ENCODE measurements around the gene RBM25.
"Not testable (repeated sequence)": the region's sequence is repeated elsewhere in the genome, so short reads cannot be mapped to it uniquely, and the experiment has no call there.

Gene RBM25

GRCh38 chr14:73058224-73058921 is at the start of gene RBM25:
Gene RBM25 (plus strand): TSS chr14:73058534. CDS start chr14:73071642, 13,108 bp downstream.
- Histone ChIP-seq H3K27ac (ENCODE audit: low read length) (peak within 1 kb of the TSS; percentile 95), H3K27me3 (ENCODE audit: low read depth, low read length) (no peaks in the 10 kb centered on the region), H3K4me1 (ENCODE audit: control insufficient read depth in 1 of 2, insufficient read depth in 2 of 2, low read length in 2 of 2) (peaks cover 3 to 33% of the 10 kb centered on the region in 2 donors)

GRCh38 chr14:73011189-73011588 is 47.1 kb upstream of the RBM25 start:
- H3K27me3 ChIP-seq (ENCODE audit: low read depth, low read length); H3K36me3 ChIP-seq (ENCODE audit: control insufficient read depth in 1 of 2, insufficient read depth in 2 of 2, low read length in 2 of 2); H3K9me3 ChIP-seq (ENCODE audit: control insufficient read depth in 1 of 2, low read length in 2 of 2); H3K27ac ChIP-seq (ENCODE audit: low read length); H3K4me1 ChIP-seq (ENCODE audit: control insufficient read depth in 1 of 2, insufficient read depth in 2 of 2, low read length in 2 of 2); H3K4me3 ChIP-seq (ENCODE audit: low read depth in 1 of 2, low read length in 2 of 2): not testable (repeated sequence)

More at GRCh38 chr14:73058224-73058921, at the start of gene RBM25:
- Histone ChIP-seq H3K4me3 (ENCODE audit: low read depth in 1 of 2, low read length in 2 of 2) (peak within 1 kb of the TSS; percentile 93 to 97), H3K9me3 (ENCODE audit: control insufficient read depth in 1 of 2, low read length in 2 of 2) (no peaks in the 10 kb centered on the region), H3K36me3 (ENCODE audit: control insufficient read depth in 1 of 2, insufficient read depth in 2 of 2, low read length in 2 of 2) (peaks cover 0 to 5% of the 10 kb centered on the region in 2 donors)

- Histone ChIP-seq H3K4me1 (ENCODE audit: control insufficient read depth in 1 of 2, insufficient read depth in 2 of 2, low read length in 2 of 2) (no peaks in the 10 kb centered on the region), H3K4me3 (ENCODE audit: low read depth in 1 of 2, low read length in 2 of 2) (no peak overlapping the region), H3K27ac (ENCODE audit: low read length) (peak overlapping the region; percentile 9), H3K36me3 (ENCODE audit: control insufficient read depth in 1 of 2, insufficient read depth in 2 of 2, low read length in 2 of 2) (peaks cover 6 to 11% of the 10 kb centered on the region in 2 donors), H3K27me3 (ENCODE audit: low read depth, low read length) (no peaks in the 10 kb centered on the region), H3K9me3 (ENCODE audit: control insufficient read depth in 1 of 2, low read length in 2 of 2) (no peaks in the 10 kb centered on the region)
Measured at GRCh38 chr14:73014105-73014504, 44.2 kb upstream of the RBM25 start.

- H3K4me1 ChIP-seq (ENCODE audit: control insufficient read depth in 1 of 2, insufficient read depth in 2 of 2, low read length in 2 of 2); H3K9me3 ChIP-seq (ENCODE audit: control insufficient read depth in 1 of 2, low read length in 2 of 2); H3K27ac ChIP-seq (ENCODE audit: low read length); H3K4me3 ChIP-seq (ENCODE audit: low read depth in 1 of 2, low read length in 2 of 2); H3K27me3 ChIP-seq (ENCODE audit: low read depth, low read length): not testable (repeated sequence)
- H3K36me3 ChIP-seq (ENCODE audit: control insufficient read depth in 1 of 2, insufficient read depth in 2 of 2, low read length in 2 of 2): peaks cover 6 to 16% of the 10 kb centered on the region in 2 donors
Measured at GRCh38 chr14:73015552-73015951, 42.8 kb upstream of the RBM25 start.

GRCh38 chr14:73016011-73016410 is 42.3 kb upstream of the RBM25 start:
- not testable (repeated sequence) for H3K27ac ChIP-seq (ENCODE audit: low read length); H3K4me1 ChIP-seq (ENCODE audit: control insufficient read depth in 1 of 2, insufficient read depth in 2 of 2, low read length in 2 of 2); H3K9me3 ChIP-seq (ENCODE audit: control insufficient read depth in 1 of 2, low read length in 2 of 2); H3K4me3 ChIP-seq (ENCODE audit: low read depth in 1 of 2, low read length in 2 of 2); H3K27me3 ChIP-seq (ENCODE audit: low read depth, low read length)
- peaks cover 6 to 16% of the 10 kb centered on the region in 2 donors for H3K36me3 ChIP-seq (ENCODE audit: control insufficient read depth in 1 of 2, insufficient read depth in 2 of 2, low read length in 2 of 2)

GRCh38 chr14:73022051-73022450 is 36.3 kb upstream of the RBM25 start:
- no peak overlapping the region for H3K27ac ChIP-seq (ENCODE audit: low read length)
- peaks cover 9 to 13% of the 10 kb centered on the region in 2 donors for H3K36me3 ChIP-seq (ENCODE audit: control insufficient read depth in 1 of 2, insufficient read depth in 2 of 2, low read length in 2 of 2)
- H3K4me3 ChIP-seq (ENCODE audit: low read depth in 1 of 2, low read length in 2 of 2): peak overlapping the region in 1 of 2 donors; percentile 2
- no peaks in the 10 kb centered on the region for H3K9me3 ChIP-seq (ENCODE audit: control insufficient read depth in 1 of 2, low read length in 2 of 2)
- peaks cover 5 to 38% of the 10 kb centered on the region in 2 donors for H3K4me1 ChIP-seq (ENCODE audit: control insufficient read depth in 1 of 2, insufficient read depth in 2 of 2, low read length in 2 of 2)
- H3K27me3 ChIP-seq (ENCODE audit: low read depth, low read length): no peaks in the 10 kb centered on the region

- Histone ChIP-seq H3K27ac (ENCODE audit: low read length) (no peak overlapping the region), H3K9me3 (ENCODE audit: control insufficient read depth in 1 of 2, low read length in 2 of 2) (no peaks in the 10 kb centered on the region), H3K36me3 (ENCODE audit: control insufficient read depth in 1 of 2, insufficient read depth in 2 of 2, low read length in 2 of 2) (peaks cover 8 to 9% of the 10 kb centered on the region in 2 donors), H3K27me3 (ENCODE audit: low read depth, low read length) (no peaks in the 10 kb centered on the region), H3K4me3 (ENCODE audit: low read depth in 1 of 2, low read length in 2 of 2) (peak overlapping the region; percentile 71 to 78), H3K4me1 (ENCODE audit: control insufficient read depth in 1 of 2, insufficient read depth in 2 of 2, low read length in 2 of 2) (peaks cover 5 to 38% of the 10 kb centered on the region in 2 donors)
Measured at GRCh38 chr14:73025544-73025943, 32.8 kb upstream of the RBM25 start.

- no peaks in the 10 kb centered on the region for H3K27me3 ChIP-seq (ENCODE audit: low read depth, low read length)
- H3K4me1 ChIP-seq (ENCODE audit: control insufficient read depth in 1 of 2, insufficient read depth in 2 of 2, low read length in 2 of 2): peaks cover 5 to 38% of the 10 kb centered on the region in 2 donors
- peak overlapping the region; percentile 71 to 78 for H3K4me3 ChIP-seq (ENCODE audit: low read depth in 1 of 2, low read length in 2 of 2)
- no peaks in the 10 kb centered on the region for H3K9me3 ChIP-seq (ENCODE audit: control insufficient read depth in 1 of 2, low read length in 2 of 2)
- H3K27ac ChIP-seq (ENCODE audit: low read length): peak overlapping the region; percentile 75
- H3K36me3 ChIP-seq (ENCODE audit: control insufficient read depth in 1 of 2, insufficient read depth in 2 of 2, low read length in 2 of 2): peaks cover 8 to 9% of the 10 kb centered on the region in 2 donors
Measured at GRCh38 chr14:73026243-73026844, 32.0 kb upstream of the RBM25 start.

- Histone ChIP-seq H3K4me3 (ENCODE audit: low read depth in 1 of 2, low read length in 2 of 2) (peak within 1 kb of the TSS; percentile 78 to 79), H3K4me1 (ENCODE audit: control insufficient read depth in 1 of 2, insufficient read depth in 2 of 2, low read length in 2 of 2) (peaks cover 5 to 35% of the 10 kb centered on the region in 2 donors), H3K9me3 (ENCODE audit: control insufficient read depth in 1 of 2, low read length in 2 of 2) (no peaks in the 10 kb centered on the region), H3K27me3 (ENCODE audit: low read depth, low read length) (no peaks in the 10 kb centered on the region), H3K36me3 (ENCODE audit: control insufficient read depth in 1 of 2, insufficient read depth in 2 of 2, low read length in 2 of 2) (peaks cover 8 to 9% of the 10 kb centered on the region in 2 donors), H3K27ac (ENCODE audit: low read length) (peak within 1 kb of the TSS; percentile 75)
Measured at GRCh38 chr14:73026845-73027542, 31.3 kb upstream of the RBM25 start, which contains the start of gene ZFYVE1. Gene ZFYVE1 (minus strand): TSS chr14:73027106. CDS start chr14:73024508, 2,598 bp downstream.

GRCh38 chr14:73027546-73027945 is 30.8 kb upstream of the RBM25 start:
- H3K36me3 ChIP-seq (ENCODE audit: control insufficient read depth in 1 of 2, insufficient read depth in 2 of 2, low read length in 2 of 2): peaks cover 8 to 9% of the 10 kb centered on the region in 2 donors
- no peaks in the 10 kb centered on the region for H3K27me3 ChIP-seq (ENCODE audit: low read depth, low read length)
- no peak overlapping the region for H3K27ac ChIP-seq (ENCODE audit: low read length)
- no peaks in the 10 kb centered on the region for H3K9me3 ChIP-seq (ENCODE audit: control insufficient read depth in 1 of 2, low read length in 2 of 2)
- peaks cover 5 to 29% of the 10 kb centered on the region in 2 donors for H3K4me1 ChIP-seq (ENCODE audit: control insufficient read depth in 1 of 2, insufficient read depth in 2 of 2, low read length in 2 of 2)
- peak overlapping the region; percentile 78 to 79 for H3K4me3 ChIP-seq (ENCODE audit: low read depth in 1 of 2, low read length in 2 of 2)

GRCh38 chr14:73027984-73028383 is 30.4 kb upstream of the RBM25 start:
- H3K27ac ChIP-seq (ENCODE audit: low read length): no peak overlapping the region
- H3K27me3 ChIP-seq (ENCODE audit: low read depth, low read length): no peaks in the 10 kb centered on the region
- peak overlapping the region in 1 of 2 donors; percentile 79 for H3K4me3 ChIP-seq (ENCODE audit: low read depth in 1 of 2, low read length in 2 of 2)
- H3K9me3 ChIP-seq (ENCODE audit: control insufficient read depth in 1 of 2, low read length in 2 of 2): no peaks in the 10 kb centered on the region
- H3K36me3 ChIP-seq (ENCODE audit: control insufficient read depth in 1 of 2, insufficient read depth in 2 of 2, low read length in 2 of 2): peaks cover 8 to 9% of the 10 kb centered on the region in 2 donors
- H3K4me1 ChIP-seq (ENCODE audit: control insufficient read depth in 1 of 2, insufficient read depth in 2 of 2, low read length in 2 of 2): peaks cover 5 to 27% of the 10 kb centered on the region in 2 donors

Measured in muscle layer of duodenum (tissue), 2 donors.